GM12875 (cell line): ENCODE results near the gene UBAC2.

Source experiments
- H3K4me3 ChIP-seq: one replicate; pipeline ENCODE4 v1.5.1; 2011; ENCODE audit warnings: low read depth, low read length, control low read depth
- TF ChIP-seq, protein P1 (sequence below): IDR thresholded peaks from 2 replicates; pipeline ENCODE4 v1.5.1; 2011; ENCODE audit warnings: low read depth, mild to moderate bottlenecking, control low read depth, inconsistent platforms, low read length, moderate library complexity, borderline replicate concordance; ENCODE audit not compliant: insufficient read depth

UBAC2 gene

DNA sequence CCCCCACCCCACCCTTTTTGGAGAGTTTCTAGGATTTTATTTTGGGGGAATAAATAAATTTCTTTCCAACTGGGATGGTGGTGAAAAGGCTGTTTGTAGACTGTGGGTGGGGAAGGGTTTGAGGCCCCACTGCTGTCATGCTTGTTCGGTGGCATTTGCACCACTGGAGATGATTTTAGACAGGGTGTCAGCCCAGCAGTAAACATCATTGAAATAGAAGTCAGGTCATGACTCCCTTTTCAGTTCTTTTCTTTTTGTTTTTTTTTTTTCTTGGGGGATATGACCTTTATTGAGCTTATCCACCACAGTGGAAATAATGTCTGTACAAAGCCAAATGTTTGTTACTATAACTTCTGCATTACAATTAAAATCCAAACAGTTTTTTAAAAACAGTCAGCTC, 14.1 kb downstream of the UBAC2 start:
- TF ChIP-seq, protein P1, sequence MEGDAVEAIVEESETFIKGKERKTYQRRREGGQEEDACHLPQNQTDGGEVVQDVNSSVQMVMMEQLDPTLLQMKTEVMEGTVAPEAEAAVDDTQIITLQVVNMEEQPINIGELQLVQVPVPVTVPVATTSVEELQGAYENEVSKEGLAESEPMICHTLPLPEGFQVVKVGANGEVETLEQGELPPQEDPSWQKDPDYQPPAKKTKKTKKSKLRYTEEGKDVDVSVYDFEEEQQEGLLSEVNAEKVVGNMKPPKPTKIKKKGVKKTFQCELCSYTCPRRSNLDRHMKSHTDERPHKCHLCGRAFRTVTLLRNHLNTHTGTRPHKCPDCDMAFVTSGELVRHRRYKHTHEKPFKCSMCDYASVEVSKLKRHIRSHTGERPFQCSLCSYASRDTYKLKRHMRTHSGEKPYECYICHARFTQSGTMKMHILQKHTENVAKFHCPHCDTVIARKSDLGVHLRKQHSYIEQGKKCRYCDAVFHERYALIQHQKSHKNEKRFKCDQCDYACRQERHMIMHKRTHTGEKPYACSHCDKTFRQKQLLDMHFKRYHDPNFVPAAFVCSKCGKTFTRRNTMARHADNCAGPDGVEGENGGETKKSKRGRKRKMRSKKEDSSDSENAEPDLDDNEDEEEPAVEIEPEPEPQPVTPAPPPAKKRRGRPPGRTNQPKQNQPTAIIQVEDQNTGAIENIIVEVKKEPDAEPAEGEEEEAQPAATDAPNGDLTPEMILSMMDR: no peak
- H3K4me3 ChIP-seq: no peak overlapping the region

DNA sequence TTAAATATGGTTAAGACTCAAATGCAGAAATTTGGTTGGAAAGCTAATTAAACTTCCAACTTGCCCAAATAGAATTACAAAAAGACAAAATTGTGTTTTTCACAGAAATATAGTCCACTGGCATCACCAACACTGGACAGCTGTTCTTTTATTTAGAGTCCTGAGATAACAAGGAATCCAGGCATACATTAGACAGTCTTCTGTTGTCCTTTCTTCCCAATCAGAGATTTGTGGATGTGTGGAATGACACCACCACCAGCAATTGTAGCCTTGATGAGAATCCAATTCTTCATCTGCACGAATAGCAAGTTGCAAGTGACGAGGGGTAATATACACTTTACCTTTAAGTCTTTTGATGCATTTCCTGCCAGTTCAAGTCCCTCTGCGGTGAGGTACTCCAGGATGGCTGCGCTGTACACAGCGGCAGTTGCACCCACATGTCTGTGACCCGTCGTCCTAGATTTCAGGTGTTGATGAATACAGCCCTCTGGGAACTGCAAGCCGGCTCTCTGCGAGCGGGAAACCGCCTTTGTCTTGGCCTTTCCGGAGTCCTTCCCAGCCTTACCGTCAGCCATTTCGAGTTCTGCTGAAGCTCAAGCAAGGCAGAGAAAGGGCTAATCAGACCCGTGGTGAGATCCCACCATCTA, 14.7 kb downstream of the UBAC2 start:
- TF ChIP-seq, protein P1: no peak
- H3K4me3 ChIP-seq: no peak overlapping the region

DNA sequence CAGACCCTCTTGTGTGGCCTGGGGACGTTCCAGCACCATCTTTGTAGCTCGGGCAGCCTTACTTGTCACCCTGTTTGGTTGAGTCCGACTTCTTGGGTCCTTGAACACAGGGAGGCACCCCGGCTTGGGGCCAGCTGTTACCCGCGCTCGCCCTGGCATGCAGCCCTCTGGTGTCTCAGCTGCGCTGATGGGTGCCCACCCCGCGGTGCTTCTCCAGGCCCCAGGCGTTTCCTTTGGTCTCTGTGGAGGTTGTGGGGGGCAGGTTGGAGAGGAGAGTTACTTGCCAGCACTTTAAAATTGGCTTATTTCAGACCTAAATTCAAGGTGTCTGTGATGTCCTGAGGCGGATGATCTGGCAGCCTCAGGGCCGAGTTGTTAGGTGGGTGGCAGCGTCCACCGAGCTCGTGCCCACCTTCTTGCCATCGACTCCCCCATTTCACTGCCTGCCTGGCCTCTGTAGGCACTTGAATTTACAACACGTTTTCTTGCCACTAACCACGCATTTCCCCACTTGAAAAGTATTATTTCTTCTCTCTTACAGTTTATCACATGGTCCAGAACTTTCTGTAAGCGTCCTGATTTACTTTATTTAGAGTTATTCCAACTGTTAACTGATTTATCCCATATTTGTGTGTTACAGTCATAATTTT, 16.9 kb downstream of the UBAC2 start:
- H3K4me3 ChIP-seq: no peak overlapping the region
- TF ChIP-seq, protein P1: no peak

DNA sequence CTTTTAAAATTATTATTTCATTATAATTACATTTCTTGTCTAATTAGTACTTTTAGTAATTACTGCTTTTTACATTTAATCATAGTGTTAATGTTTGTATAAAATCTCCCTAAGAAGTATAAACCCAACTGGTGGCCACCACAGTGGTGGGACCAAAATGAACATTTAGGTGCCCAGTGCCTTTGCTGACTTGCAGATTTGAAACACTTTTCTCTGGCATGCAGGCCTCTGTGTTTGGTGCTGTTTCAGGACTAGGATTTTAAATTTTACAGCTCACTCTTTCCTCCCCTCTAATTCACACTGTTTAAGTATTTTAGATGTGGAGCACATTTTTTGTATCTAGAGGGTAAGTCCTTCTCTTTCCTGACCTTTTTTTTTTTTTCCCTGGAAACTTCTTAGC, 17.5 kb downstream of the UBAC2 start:
- TF ChIP-seq, protein P1: no peak
- no peak overlapping the region for H3K4me3 ChIP-seq

GRCh38 chr13:99218545-99218944, 17.9 kb downstream of the UBAC2 start:
- no peak overlapping the region for H3K4me3 ChIP-seq

GRCh38 chr13:99218969-99219368, 18.3 kb downstream of the UBAC2 start:
- no peak overlapping the region for H3K4me3 ChIP-seq
- TF ChIP-seq, protein P1: no peak

More at GRCh38 chr13:99218545-99218944, 17.9 kb downstream of the UBAC2 start:
- TF ChIP-seq, protein P1: no peak
